GM19193 (cell line): ENCODE measurements around the gene IGSF9B.

Source experiments
- POLR2A ChIP-seq: IDR thresholded peaks from 4 replicates; pipeline ENCODE4 v1.6.1; 2011; ENCODE audit not compliant: insufficient read depth, insufficient read length; ENCODE audit errors: extremely low read depth

Gene IGSF9B

GRCh38 chr11:133950874-133951326, 5.9 kb downstream of the IGSF9B start:
- no peak for TF ChIP-seq POLR2A

GRCh38 chr11:133950421-133950820, 6.3 kb downstream of the IGSF9B start:
- no peak for TF ChIP-seq POLR2A

GRCh38 chr11:133949129-133949528, 7.6 kb downstream of the IGSF9B start:
- TF ChIP-seq POLR2A: no peak

GRCh38 chr11:133948711-133949110, 8.1 kb downstream of the IGSF9B start:
- TF ChIP-seq POLR2A: no peak

- no peak for TF ChIP-seq POLR2A
Observed at GRCh38 chr11:133947321-133947756, 9.4 kb downstream of the IGSF9B start.

GRCh38 chr11:133946541-133947318, 10.0 kb downstream of the IGSF9B start:
- TF ChIP-seq POLR2A: no peak

- no peak for TF ChIP-seq POLR2A
Observed at GRCh38 chr11:133946051-133946450, 10.7 kb downstream of the IGSF9B start.

- TF ChIP-seq POLR2A: no peak
Observed at GRCh38 chr11:133945087-133945974, 11.4 kb downstream of the IGSF9B start.

GRCh38 chr11:133943950-133944698, 12.6 kb downstream of the IGSF9B start:
- TF ChIP-seq POLR2A: no peak

- no peak for TF ChIP-seq POLR2A
Observed at GRCh38 chr11:133942577-133942976, 14.2 kb downstream of the IGSF9B start.

GRCh38 chr11:133941546-133941945, 15.2 kb downstream of the IGSF9B start:
- TF ChIP-seq POLR2A: no peak

- TF ChIP-seq POLR2A: no peak
Observed at GRCh38 chr11:133940034-133940433, 16.7 kb downstream of the IGSF9B start.

- no peak for TF ChIP-seq POLR2A
Observed at GRCh38 chr11:133939558-133939957, 17.2 kb downstream of the IGSF9B start.

- TF ChIP-seq POLR2A: no peak
Observed at GRCh38 chr11:133938166-133938565, 18.6 kb downstream of the IGSF9B start.

- no peak for TF ChIP-seq POLR2A
Observed at GRCh38 chr11:133937468-133937867, 19.3 kb downstream of the IGSF9B start.
